Measurements from ENCODE around the gene LGI4.

- no peak for TF ChIP-seq STAT1 (IDR thresholded peaks at IDR 0.05; ENCODE audit: unreplicated experiment)
- no peak for TF ChIP-seq CTCF (conservative IDR thresholded peaks at IDR 0.05; ENCODE audit: low read depth in 2 of 2)
- TF ChIP-seq REST (IDR thresholded peaks at IDR 0.05; ENCODE audit: unreplicated experiment), result no peak
Measured at GRCh38 chr19:35179830-35180229, 45.0 kb upstream of the LGI4 start.

Measured in GM23338 (cell line).